Right lung (tissue), 5 donors: Measurements from ENCODE around the gene ZKSCAN3. TPM values are rescaled to one million over a fixed set of nuclear protein-coding genes. Genes with fewer than 3 reads are reported as not detected.
"Not testable (repeated sequence)": the region's sequence is repeated elsewhere in the genome, so short reads cannot be mapped to it uniquely, and the experiment has no call there.

Experiments used
- DNase-seq, 2 donors: peaks; one replicate each; pipeline ENCODE4 v3.0.0-alpha.2; 2013
- polyA plus RNA-seq, 5 donors: library from polyadenylated mRNA; unstranded; fragments of 120-200 nt; gene quantifications; one replicate each; pipeline versions ENCODE4 v1.2.1 to v1.2.3, GENCODE V29; 2013; ENCODE audit warnings: inconsistent platforms in 1 of 5, low replicate concordance in 1 of 5; ENCODE audit not compliant: insufficient read length in 5 of 5, insufficient read depth in 1 of 5

ZKSCAN3 gene
- polyA plus RNA-seq, 5 donors = 8.1 to 17.7 (median 14.8) TPM

- no peak for DNase-seq
Observed at GRCh38 chr6:28371706-28372451, 22.1 kb downstream of the ZKSCAN3 start.

- DNase-seq = no peak
Observed at GRCh38 chr6:28373925-28374324, 24.2 kb downstream of the ZKSCAN3 start.

GRCh38 chr6:28377879-28378278 is 28.1 kb downstream of the ZKSCAN3 start:
- DNase-seq = no peak

- DNase-seq = no peak
Observed at GRCh38 chr6:28378644-28379043, 28.9 kb downstream of the ZKSCAN3 start.

- DNase-seq = no peak
Observed at GRCh38 chr6:28380381-28380780, 30.6 kb downstream of the ZKSCAN3 start.

DNA sequence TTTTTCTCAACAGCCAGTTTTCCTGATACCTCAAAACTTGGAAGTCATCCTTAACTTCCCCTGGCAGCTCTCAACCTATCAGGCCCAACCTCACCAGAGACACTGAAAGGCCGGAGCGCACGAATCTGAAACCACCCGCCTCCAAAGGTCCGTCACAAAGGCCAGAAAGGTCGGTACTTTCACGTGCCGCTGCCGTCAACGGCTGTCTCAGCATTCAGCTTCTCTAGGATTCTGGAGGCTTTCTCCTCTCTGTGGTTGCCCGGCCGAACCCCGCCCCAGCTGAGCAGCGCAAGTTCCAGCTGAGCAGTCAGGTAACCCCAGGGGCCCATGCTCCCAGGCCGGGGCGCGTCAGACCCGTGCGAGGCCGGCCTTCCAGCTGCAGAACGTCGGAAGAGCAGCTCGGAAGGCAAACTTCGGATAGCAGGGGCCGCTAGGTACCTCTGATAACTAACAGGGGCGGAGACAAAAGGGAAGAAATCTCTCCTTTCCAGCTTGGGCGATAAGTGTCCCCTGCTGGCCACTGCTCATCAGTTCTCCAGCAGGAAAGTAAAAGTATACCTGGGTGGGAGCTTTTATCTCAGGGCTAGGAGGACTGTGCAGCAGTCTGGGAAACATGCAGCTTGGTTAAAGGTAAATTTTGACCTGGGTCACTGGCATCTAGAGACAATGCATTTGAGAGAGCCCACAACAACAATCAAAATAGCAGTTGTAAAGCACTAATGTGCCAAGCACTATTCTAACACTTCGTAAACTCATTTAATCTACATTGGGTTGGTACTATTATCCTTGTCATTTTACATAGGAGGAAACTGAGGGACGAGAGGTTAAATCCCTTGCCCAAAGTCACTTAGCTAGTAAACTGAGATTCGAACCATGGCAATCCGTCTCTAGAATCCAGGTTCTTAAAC is 33.7 kb downstream of the ZKSCAN3 start:
- peak; percentile 80 for DNase-seq

- DNase-seq = no peak
Observed at GRCh38 chr6:28384143-28384533, 34.4 kb downstream of the ZKSCAN3 start.

- DNase-seq = no peak
Observed at GRCh38 chr6:28390688-28391087, 40.9 kb downstream of the ZKSCAN3 start.

GRCh38 chr6:28393912-28394662 is 44.3 kb downstream of the ZKSCAN3 start:
- DNase-seq = no peak

GRCh38 chr6:28395918-28396317 is 46.2 kb downstream of the ZKSCAN3 start:
- DNase-seq = no peak

DNA sequence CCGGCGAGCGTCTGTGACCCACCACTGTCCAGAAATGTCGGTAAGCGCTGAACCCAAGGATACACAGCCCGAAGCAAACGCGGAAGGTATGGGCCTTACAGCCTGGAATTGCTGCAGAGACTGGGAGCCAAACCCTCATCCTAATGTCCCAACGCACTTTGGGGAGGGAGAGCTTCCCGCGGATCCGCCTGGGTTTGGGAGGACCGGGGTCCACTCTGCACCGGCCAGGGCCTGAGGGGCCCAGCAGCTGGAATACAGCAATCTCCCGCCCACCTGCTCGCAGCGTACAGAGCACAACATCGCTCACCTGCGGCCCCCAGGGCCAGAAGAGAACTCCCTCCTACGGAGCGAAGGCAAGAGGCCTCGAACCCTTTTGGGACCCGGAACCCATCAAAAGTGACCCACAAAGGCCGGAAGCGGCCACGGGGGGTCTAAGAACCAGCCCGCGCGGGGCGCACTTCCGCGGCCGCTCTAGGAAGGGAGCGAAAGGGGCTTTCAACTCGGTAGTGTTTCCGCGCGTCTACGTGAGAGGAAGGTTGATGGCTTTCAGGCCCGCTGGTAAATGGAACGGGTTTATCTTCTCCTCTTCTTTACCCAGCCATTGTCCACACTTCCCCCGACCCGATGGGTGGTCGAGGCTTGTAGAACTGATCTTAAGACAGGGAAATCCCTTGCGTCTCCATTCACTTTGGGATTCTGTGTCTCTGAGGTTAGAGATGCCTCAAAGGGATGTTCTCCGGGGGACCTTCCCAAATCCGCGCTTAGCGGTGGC is 49.8 kb downstream of the ZKSCAN3 start, which contains the start of gene ZSCAN12:
ZSCAN12 (minus strand) TSS at position 398 of the 772 bp plus-strand sequence. CDS start 1,342 bp downstream, outside the sequence.
- DNase-seq = peak; percentile 87 to 88

DNA sequence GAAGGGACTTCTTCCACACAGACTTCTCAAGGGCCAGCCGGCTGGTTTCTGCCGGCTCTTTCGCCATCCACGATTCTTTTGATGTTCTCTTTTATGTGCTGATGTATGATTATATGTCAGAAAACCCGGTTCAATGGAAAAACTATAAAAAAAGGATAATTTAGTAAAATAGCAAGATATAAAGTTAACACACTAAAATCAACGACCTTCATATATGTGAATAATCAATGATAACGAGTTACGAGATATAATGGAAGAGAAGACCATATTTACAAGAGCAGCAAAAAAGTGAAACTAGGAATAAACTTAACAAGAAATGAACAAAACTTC is 50.3 kb downstream of the ZKSCAN3 start:
- DNase-seq = no peak

DNA sequence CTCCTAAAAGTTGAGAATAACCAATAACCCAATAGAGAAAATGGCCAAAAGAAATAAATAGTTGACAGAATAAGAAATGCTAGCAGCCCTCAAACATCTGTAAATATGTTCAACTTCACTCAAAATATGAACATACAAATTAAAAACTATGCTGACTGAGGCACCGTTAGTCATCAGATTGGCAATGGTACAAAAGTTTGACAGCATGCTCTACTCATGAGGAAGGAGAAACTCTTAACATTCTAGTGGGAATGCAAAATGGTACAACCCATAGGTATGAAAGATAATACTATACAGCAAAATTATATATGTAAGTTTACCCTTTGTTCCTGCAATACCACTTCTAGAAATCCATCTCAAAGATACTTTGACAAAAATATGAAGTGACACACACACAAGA is 51.4 kb downstream of the ZKSCAN3 start:
- no peak for DNase-seq

DNA sequence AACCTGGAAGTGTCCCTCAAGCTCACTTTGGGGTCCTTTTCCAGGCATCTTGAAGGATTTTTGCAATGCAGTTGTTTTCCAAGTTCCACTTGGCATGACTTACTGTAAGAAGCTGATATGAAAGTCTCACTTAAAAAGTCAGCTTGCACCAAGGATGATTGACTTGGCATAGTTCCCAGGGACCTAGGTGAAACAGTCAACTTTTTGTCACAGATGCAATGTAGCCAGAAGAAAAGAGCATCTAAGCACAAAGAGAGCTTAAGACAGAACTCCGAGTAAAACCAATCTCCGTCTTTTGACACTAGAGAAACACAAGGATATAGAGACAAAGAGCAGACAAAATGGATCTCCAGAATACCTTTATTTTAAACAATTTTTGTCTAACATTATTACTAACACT is 52.5 kb downstream of the ZKSCAN3 start:
- no peak for DNase-seq

DNA sequence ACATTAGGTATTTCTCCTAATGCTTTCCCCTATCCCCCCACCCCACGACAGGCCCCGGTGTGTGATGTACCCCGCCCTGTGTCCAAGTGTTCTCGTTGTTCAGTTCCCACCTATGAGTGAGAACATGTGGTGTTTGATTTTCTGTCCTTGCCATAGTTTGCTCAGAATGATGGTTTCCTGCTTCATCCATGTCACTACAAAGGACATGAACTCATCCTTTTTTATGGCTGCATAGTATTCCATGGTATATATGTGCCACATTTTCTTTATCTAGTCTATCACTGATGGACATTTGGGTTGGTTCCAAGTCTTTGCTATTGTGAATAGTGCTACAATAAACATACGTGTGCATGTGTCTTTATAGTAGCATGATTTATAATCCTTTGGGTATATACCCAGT is 54.2 kb downstream of the ZKSCAN3 start:
- not testable (repeated sequence) for DNase-seq

DNA sequence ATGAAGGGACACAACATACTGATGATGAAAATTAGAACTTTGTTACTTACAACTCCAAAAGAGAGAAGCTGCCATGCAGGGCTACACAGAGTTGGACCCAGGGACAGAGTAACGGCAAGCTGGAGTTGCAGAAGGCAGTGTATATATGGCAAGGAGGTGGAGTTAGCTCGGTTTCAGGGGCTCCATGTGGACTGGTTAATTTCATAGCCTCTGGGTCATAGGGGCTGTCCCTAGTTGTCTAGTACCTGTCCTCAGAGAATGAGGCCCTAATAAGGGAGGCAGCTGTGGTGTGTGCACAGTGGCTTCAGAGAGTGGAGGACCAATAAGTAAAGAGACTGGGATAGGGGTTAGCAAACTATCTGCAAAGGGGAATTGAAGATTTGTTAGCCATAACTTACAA is 57.7 kb downstream of the ZKSCAN3 start:
- DNase-seq = no peak

DNA sequence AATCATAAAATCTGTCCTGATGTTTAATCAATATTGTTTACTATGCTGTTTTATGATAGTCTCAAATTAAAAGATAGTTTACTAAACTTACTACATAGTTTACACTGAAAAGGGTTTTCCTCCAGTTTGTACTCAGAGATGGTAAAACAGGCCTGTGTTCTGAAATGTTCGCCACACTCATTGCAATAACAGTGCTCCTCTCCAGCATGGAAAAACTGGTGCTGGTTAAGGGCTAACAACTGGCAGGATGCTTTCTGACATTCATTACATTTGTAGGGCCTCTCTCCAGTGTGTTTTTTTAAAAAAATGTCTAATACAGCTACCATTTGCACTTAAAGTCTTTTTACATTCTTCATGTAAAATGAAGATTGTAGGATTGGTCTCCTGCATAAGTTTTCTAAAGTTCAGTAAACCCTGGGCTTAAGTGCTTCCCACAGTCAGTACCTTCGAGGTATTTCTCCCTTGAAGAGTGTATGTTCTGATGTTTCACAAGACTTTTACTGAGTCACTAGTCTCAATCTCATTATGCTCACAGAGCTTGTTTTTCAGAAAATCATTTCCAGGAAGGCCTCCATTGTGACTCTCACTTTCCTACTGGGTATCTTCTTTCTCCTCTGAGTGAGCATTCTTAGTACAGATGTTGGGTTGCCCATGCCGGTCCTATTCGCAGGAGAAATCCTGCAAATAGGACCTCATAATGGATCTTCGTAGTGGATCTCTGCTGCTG is 58.5 kb downstream of the ZKSCAN3 start:
- DNase-seq = no peak

GRCh38 chr6:28410767-28411166 is 61.0 kb downstream of the ZKSCAN3 start:
- DNase-seq = no peak

- no peak for DNase-seq
Observed at GRCh38 chr6:28413681-28414080, 63.9 kb downstream of the ZKSCAN3 start.
